Endothelial cell of umbilical vein (primary cell): ENCODE measurements around the gene GPATCH4. TPM values are rescaled to one million over a fixed set of nuclear protein-coding genes. Genes with fewer than 3 reads are reported as not detected.

Source experiments
- BruUV-seq: library from RNA; stranded (reverse); fragments of 400-500 nt; replicated peaks from 2 replicates; lab custom pipeline; 2021; lab: Mats Ljungman, UMichigan
- CTCF ChIA-PET: fragments of 300-600, 350-600 bp; sonication (Branson Sonifier 250); formaldehyde crosslinking; loops from one replicate; lab custom pipeline; 2021; ENCODE audit warnings: antibody characterized with exemption, inconsistent platforms; lab: Charles Lee
- POLR2A ChIA-PET: fragments of 300-600, 350-600 bp; sonication (Branson Sonifier 250); formaldehyde crosslinking; loops from one replicate; lab custom pipeline; 2021; ENCODE audit warnings: antibody characterized with exemption, inconsistent platforms; lab: Charles Lee
- DNase-seq: peaks from one replicate; pipeline ENCODE4 v3.0.0-alpha.2; 2011; ENCODE audit warnings: low read depth, low spot score
- FAIRE-seq: peaks from 2 replicates; lab custom pipeline; 2011; peaks lifted over from hg19 to GRCh38; lab: Jason Lieb, UNC
- H2AFZ ChIP-seq: 2 replicates; pipeline ENCODE4 v1.6.0; 2012; ENCODE audit warnings: low read depth, low read length, control low read depth, inconsistent platforms
- H3K27ac ChIP-seq: 2 replicates; pipeline ENCODE4 v1.5.1; 2011; ENCODE audit warnings: low read depth, mild to moderate bottlenecking, control low read depth, low read length, moderate library complexity; ENCODE audit not compliant: insufficient read depth
- H3K27me3 ChIP-seq, 2 experiments: 2 replicates each; pipeline versions ENCODE4 v1.6.0 to v1.6.1; 2011; ENCODE audit warnings: low read length in 2 of 2, mixed read lengths in 1 of 2; ENCODE audit not compliant: control insufficient read depth in 2 of 2, insufficient read depth in 2 of 2
- H3K36me3 ChIP-seq, 2 experiments: 2 replicates in 1 of 2; 3 replicates in 1 of 2; pipeline ENCODE4 v1.5.1; 2011; ENCODE audit warnings: low read length in 2 of 2, mild to moderate bottlenecking in 1 of 2, moderate library complexity in 1 of 2; ENCODE audit not compliant: control insufficient read depth in 2 of 2, insufficient read depth in 2 of 2; ENCODE audit errors: extremely low read depth in 1 of 2
- H3K4me1 ChIP-seq: 3 replicates; pipeline ENCODE4 v1.5.1; 2011; ENCODE audit warnings: mild to moderate bottlenecking, low read length; ENCODE audit not compliant: control insufficient read depth, insufficient read depth; ENCODE audit errors: extremely low read depth
- H3K4me2 ChIP-seq: 2 replicates; pipeline ENCODE4 v1.6.1; 2011; ENCODE audit warnings: low read length, control low read depth, mixed read lengths; ENCODE audit not compliant: insufficient read depth
- H3K4me3 ChIP-seq, 3 experiments: fragments of 200-600 bp in 1 of 3; sonication (generic), shearing (Covaris generic) in 1 of 3; replicated peaks in 1 of 3; 2 replicates each; pipeline ENCODE4 v1.5.1; 2011 to 2016; ENCODE audit warnings: control low read depth in 3 of 3, low read length in 3 of 3, mild to moderate bottlenecking in 2 of 3, inconsistent platforms in 1 of 3, low read depth in 1 of 3, moderate library complexity in 1 of 3; ENCODE audit not compliant: insufficient read depth in 1 of 3
- H3K79me2 ChIP-seq: 2 replicates; pipeline ENCODE4 v1.6.0; 2012; ENCODE audit warnings: low read length, inconsistent platforms; ENCODE audit not compliant: control insufficient read depth, insufficient read depth
- H3K9ac ChIP-seq: replicated peaks from 2 replicates; pipeline ENCODE3; 2011; ENCODE audit warnings: low read length, control low read depth; ENCODE audit not compliant: insufficient read depth; ENCODE audit errors: extremely low read depth
- H3K9me1 ChIP-seq: replicated peaks from 3 replicates; pipeline ENCODE4 v1.6.0; 2011; ENCODE audit warnings: mild to moderate bottlenecking, low read length; ENCODE audit not compliant: control insufficient read depth, insufficient read depth; ENCODE audit errors: extremely low read depth
- H3K9me3 ChIP-seq: replicated peaks from 2 replicates; pipeline ENCODE4 v1.5.1; 2012; ENCODE audit warnings: low read length, inconsistent platforms; ENCODE audit not compliant: control insufficient read depth, insufficient read depth
- H4K20me1 ChIP-seq: replicated peaks from 2 replicates; pipeline ENCODE3; 2011; ENCODE audit warnings: mild to moderate bottlenecking, low read length; ENCODE audit not compliant: control insufficient read depth, insufficient read depth; ENCODE audit errors: extremely low read depth
- CTCF ChIP-seq, 2 donors: IDR thresholded peaks; 1 replicate in 1 of 2; 2 replicates in 1 of 2; pipeline ENCODE4 v1.5.1; 2011; ENCODE audit warnings: low read length in 2 of 2, mild to moderate bottlenecking in 2 of 2, moderate library complexity in 2 of 2, control low read depth in 1 of 2, inconsistent platforms in 1 of 2, low read depth in 1 of 2; ENCODE audit not compliant: insufficient read depth in 1 of 2; ENCODE audit errors: extremely low read depth in 1 of 2
- EZH2 ChIP-seq: IDR thresholded peaks from 2 replicates; pipeline ENCODE4 v1.6.1; 2012; ENCODE audit warnings: borderline replicate concordance, low read depth, mild to moderate bottlenecking, moderate library complexity, low read length, inconsistent platforms; ENCODE audit not compliant: severe bottlenecking
- FOS ChIP-seq: IDR thresholded peaks from 2 replicates; pipeline ENCODE4 v1.6.1; 2011; ENCODE audit warnings: mild to moderate bottlenecking, low read length, moderate library complexity, borderline replicate concordance; ENCODE audit not compliant: insufficient read depth
- GATA2 ChIP-seq: IDR thresholded peaks from 2 replicates; pipeline ENCODE4 v1.7.0; 2011; ENCODE audit warnings: low read depth, mild to moderate bottlenecking, moderate library complexity, mixed read lengths, low read length; ENCODE audit not compliant: insufficient read length, insufficient read depth
- JUN ChIP-seq: IDR thresholded peaks from 2 replicates; pipeline ENCODE4 v1.6.1; 2011; ENCODE audit warnings: borderline replicate concordance, low read depth; ENCODE audit not compliant: insufficient read length, insufficient read depth
- MAX ChIP-seq: IDR thresholded peaks from 2 replicates; pipeline ENCODE4 v1.6.1; 2011; ENCODE audit not compliant: insufficient read depth, insufficient read length
- MYC ChIP-seq: IDR thresholded peaks from one replicate; pipeline ENCODE4 v1.6.1; 2011; ENCODE audit warnings: mild to moderate bottlenecking, low read depth, low read length
- POLR2A ChIP-seq: IDR thresholded peaks from 2 replicates; pipeline ENCODE4 v1.6.1; 2012; ENCODE audit warnings: low read depth, mild to moderate bottlenecking, control low read depth, low read length
- POLR2AphosphoS5 ChIP-seq: IDR thresholded peaks from 2 replicates; pipeline ENCODE4 v1.6.1; 2012; ENCODE audit warnings: low read depth, mild to moderate bottlenecking, control low read depth, low read length, moderate library complexity; ENCODE audit not compliant: insufficient read depth
- dilution Hi-C: fragments of 300-500 bp; cut with MboI; formaldehyde crosslinking; loops from one replicate; pipeline ENCODE4 v1.15.0; 2019; ENCODE audit warnings: low sequenced_read_pairs; ENCODE audit not compliant: extremely low pct_ligation_motif_present
- intact Hi-C: fragments of 100-400 bp; cut with micrococcal nuclease; formaldehyde crosslinking; loops from one replicate; pipeline ENCODE4 v1.10.0; 2022
- polyA plus RNA-seq, 4 experiments: library from polyadenylated mRNA; depleted of rRNA in 3 of 4; stranded (reverse) in 3 of 4; unstranded in 1 of 4; fragments of >200 nt; gene quantifications; 2 replicates each; pipeline versions ENCODE4 v1.2.1 to v1.2.3, GENCODE V29; 2011 to 2012; ENCODE audit warnings: missing spikeins in 1 of 4
- total RNA-seq: library from RNA; stranded (reverse); gene quantifications from 2 replicates; pipeline ENCODE4 v1.2.3, GENCODE V29; 2021

The GPATCH4 gene
- total and polyA plus RNA-seq, 2 donors (not counting 3 experiments of a cell fraction or from before 2014, with no cell fraction given) = 22.4 to 29.2 TPM

- H3K36me3 ChIP-seq = no peaks in the 10 kb centered on the region
- ChIA-PET POLR2A (no interaction called here), CTCF (interaction anchor here (1.8 to 3.0 kb wide), 3 partner anchors 31 to 192 kb away, joined by 6 to 15 read pairs (median 11); no protein-coding TSS in a partner anchor)
- no peaks in the 10 kb centered on the region for H3K9me1 ChIP-seq
- H3K4me3 ChIP-seq = no peak overlapping the region
- peaks cover 5 to 6% of the 10 kb centered on the region in 2 experiments for H3K27me3 ChIP-seq
- H3K9ac ChIP-seq = no peak overlapping the region
- no peak for TF ChIP-seq MYC
- no peaks in the 10 kb centered on the region for H3K79me2 ChIP-seq
- H3K9me3 ChIP-seq = no peaks in the 10 kb centered on the region
- intact Hi-C loops (no loop called here), dilution Hi-C loops (no loop called here)
- FAIRE-seq (no peak), DNase-seq (no peak)
- no peak overlapping the region for H3K4me2 ChIP-seq
- H4K20me1 ChIP-seq = no peaks in the 10 kb centered on the region
- H3K4me1 ChIP-seq = no peaks in the 10 kb centered on the region
- H2AFZ ChIP-seq = no peak overlapping the region
- BruUV-seq = no TSS peak
- H3K27ac ChIP-seq = no peak overlapping the region
These were observed 23.7 kb downstream of the GPATCH4 start for GRCh38 chr1:156577550-156577949.

GRCh38 chr1:156574039-156574633 lies 27.1 kb downstream of the GPATCH4 start:
- Histone ChIP-seq H3K27me3 (peaks cover 5 to 6% of the 10 kb centered on the region in 2 experiments), H3K4me3 (no peak overlapping the region), H3K36me3 (no peaks in the 10 kb centered on the region), H3K9ac (no peak overlapping the region), H3K9me3 (no peaks in the 10 kb centered on the region), H4K20me1 (no peaks in the 10 kb centered on the region), H3K9me1 (no peaks in the 10 kb centered on the region), H3K27ac (no peak overlapping the region), H2AFZ (no peak overlapping the region), H3K79me2 (peaks cover 16% of the 10 kb centered on the region), H3K4me2 (no peak overlapping the region), H3K4me1 (peaks cover 13% of the 10 kb centered on the region)
- TF ChIP-seq MAX (no peak), GATA2 (no peak), JUN (no peak), POLR2AphosphoS5 (no peak), FOS (no peak), EZH2 (no peak), CTCF (IDR thresholded peaks at IDR 0.05; ENCODE audit: extremely low read depth in 1 of 2, insufficient read depth in 1 of 2, low read depth in 1 of 2, low read length in 2 of 2) (no peak), MYC (no peak), POLR2A (no peak)
- FAIRE-seq (no peak), DNase-seq (no peak)
- BruUV-seq = no TSS peak
- POLR2A ChIA-PET = no interaction called here
- dilution Hi-C loops (no loop called here), intact Hi-C loops (loop anchor here (5.0 kb wide), 1 partner anchor 33 kb away; no protein-coding TSS in a partner anchor)
- CTCF ChIA-PET = interaction anchor here (1.1 to 1.3 kb wide), 3 partner anchors 19 to 93 kb away, joined by 3 to 11 read pairs (median 3); no protein-coding TSS in a partner anchor
